Smooth muscle cell of the coronary artery (primary cell): Measurements from ENCODE around the gene SEMA4C. TPM values are rescaled to one million over a fixed set of nuclear protein-coding genes. Genes with fewer than 3 reads are reported as not detected.

Experiments used
- total RNA-seq: library from RNA; depleted of rRNA; stranded (reverse); fragments of >200 nt; gene quantifications from 2 replicates; pipeline ENCODE4 v1.2.3, GENCODE V29; 2014; ENCODE audit warnings: low replicate concordance

The SEMA4C gene, protein sequence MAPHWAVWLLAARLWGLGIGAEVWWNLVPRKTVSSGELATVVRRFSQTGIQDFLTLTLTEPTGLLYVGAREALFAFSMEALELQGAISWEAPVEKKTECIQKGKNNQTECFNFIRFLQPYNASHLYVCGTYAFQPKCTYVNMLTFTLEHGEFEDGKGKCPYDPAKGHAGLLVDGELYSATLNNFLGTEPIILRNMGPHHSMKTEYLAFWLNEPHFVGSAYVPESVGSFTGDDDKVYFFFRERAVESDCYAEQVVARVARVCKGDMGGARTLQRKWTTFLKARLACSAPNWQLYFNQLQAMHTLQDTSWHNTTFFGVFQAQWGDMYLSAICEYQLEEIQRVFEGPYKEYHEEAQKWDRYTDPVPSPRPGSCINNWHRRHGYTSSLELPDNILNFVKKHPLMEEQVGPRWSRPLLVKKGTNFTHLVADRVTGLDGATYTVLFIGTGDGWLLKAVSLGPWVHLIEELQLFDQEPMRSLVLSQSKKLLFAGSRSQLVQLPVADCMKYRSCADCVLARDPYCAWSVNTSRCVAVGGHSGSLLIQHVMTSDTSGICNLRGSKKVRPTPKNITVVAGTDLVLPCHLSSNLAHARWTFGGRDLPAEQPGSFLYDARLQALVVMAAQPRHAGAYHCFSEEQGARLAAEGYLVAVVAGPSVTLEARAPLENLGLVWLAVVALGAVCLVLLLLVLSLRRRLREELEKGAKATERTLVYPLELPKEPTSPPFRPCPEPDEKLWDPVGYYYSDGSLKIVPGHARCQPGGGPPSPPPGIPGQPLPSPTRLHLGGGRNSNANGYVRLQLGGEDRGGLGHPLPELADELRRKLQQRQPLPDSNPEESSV
- 19.3 and 20.2 TPM in 2 replicates for total RNA-seq

GRCh38 chr2:96869822-96870625 lies at the start of gene SEMA4C:
Gene SEMA4C, minus strand, starts transcription at chr2:96870080. Its CDS starts 2,194 bp downstream, at chr2:96867886.

GRCh38 chr2:96857667-96858372 lies 12.1 kb downstream of the SEMA4C start, which contains the start of gene ANKRD39:
Gene ANKRD39, minus strand, starts transcription at chr2:96858016. Its CDS starts 29 bp downstream, at chr2:96857987.

DNA sequence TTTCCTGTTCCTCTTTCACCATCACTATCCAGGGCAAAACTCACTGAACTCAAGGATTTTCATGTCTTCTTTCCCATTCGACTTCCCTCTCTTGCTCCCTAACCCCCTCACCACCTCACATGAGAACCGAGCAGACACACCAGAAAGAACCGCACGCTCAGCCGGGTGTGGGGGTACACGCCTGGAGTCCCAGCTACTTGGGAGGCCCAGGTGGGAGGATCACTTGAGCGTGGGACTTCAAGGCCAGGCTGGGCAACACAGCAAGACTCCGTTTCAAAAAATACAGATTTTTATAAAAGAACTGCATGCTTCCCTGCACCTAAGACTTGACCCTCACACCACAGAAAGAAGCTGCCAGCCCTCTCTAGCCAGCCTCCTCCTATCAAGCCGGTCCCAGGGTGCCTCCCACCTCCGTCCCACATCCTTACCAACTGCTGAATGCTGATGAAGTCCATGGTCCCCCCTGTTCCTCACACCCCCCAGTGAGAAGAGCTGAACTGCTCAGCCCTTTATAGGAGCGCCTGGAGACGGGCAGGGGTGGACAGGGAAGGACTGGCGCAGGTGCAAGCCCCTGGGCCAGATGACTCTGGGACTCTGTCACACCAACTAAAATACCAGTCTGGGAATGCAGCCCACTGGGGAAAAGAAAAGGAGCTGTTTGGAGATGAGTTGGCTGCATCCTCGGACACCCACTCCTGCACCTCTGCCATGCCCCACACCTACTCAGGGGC lies 26.2 kb downstream of the SEMA4C start, which contains the start of gene ANKRD23:
Gene ANKRD23 (minus strand): TSS at position 484 of the 731 bp plus-strand sequence. CDS start 29 bp downstream, at position 455.

GRCh38 chr2:96816127-96816835 lies 53.6 kb downstream of the SEMA4C start, which contains the start of gene CNNM3:
Gene CNNM3, plus strand, starts transcription at chr2:96816268. Its CDS starts 10 bp downstream, at chr2:96816278.

Other genes with a start within 250 kb of the SEMA4C start
- 26.9 and 27.6 TPM in 2 replicates for gene KANSL3, start 231.8 kb downstream of the SEMA4C start, total RNA-seq
- gene FER1L5, start 227.3 kb downstream of the SEMA4C start, total RNA-seq, result 0.30 and 0.70 TPM in 2 replicates
- 24.4 and 31.5 TPM in 2 replicates for gene LMAN2L, start 130.0 kb downstream of the SEMA4C start, total RNA-seq
- gene CNNM4, start 109.2 kb downstream of the SEMA4C start, total RNA-seq, result 2.5 and 2.7 TPM in 2 replicates
- 4.0 and 7.5 TPM in 2 replicates for gene CNNM3, start 53.8 kb downstream of the SEMA4C start, total RNA-seq
- 0.53 and 1.4 TPM in 2 replicates for gene ANKRD23, start 26.1 kb downstream of the SEMA4C start, total RNA-seq
- gene ANKRD39, start 12.1 kb downstream of the SEMA4C start, total RNA-seq, result 6.2 and 6.4 TPM in 2 replicates
- gene FAM178B, start 116.5 kb upstream of the SEMA4C start, total RNA-seq, result not detected in 2 replicates
- 5.5 and 6.9 TPM in 2 replicates for gene FAHD2B, start 224.8 kb upstream of the SEMA4C start, total RNA-seq
- 22.9 and 25.4 TPM in 2 replicates for gene ANKRD36, start 243.1 kb upstream of the SEMA4C start, total RNA-seq